GM06990 (cell line): Measurements from ENCODE around the gene KLK7.

Experiments
- DNase-seq: peaks from one replicate; pipeline ENCODE4 v3.0.0-alpha.2; 2011; ENCODE audit not compliant: insufficient read length; ENCODE audit errors: extremely low read depth
- H3K27me3 ChIP-seq: replicated peaks from 2 replicates; pipeline ENCODE4 v1.6.0; 2011; ENCODE audit warnings: low read length; ENCODE audit not compliant: control insufficient read depth, insufficient read depth
- H3K36me3 ChIP-seq: 2 replicates; pipeline ENCODE4 v1.5.1; 2011; ENCODE audit warnings: low read length; ENCODE audit not compliant: control insufficient read depth, insufficient read depth
- H3K4me3 ChIP-seq: replicated peaks from 2 replicates; pipeline ENCODE4 v1.5.1; 2011; ENCODE audit warnings: low read depth, mild to moderate bottlenecking, control low read depth, low read length
- CTCF ChIP-seq: IDR thresholded peaks from 2 replicates; pipeline ENCODE4 v1.5.1; 2011; ENCODE audit warnings: low read length, control low read depth, mild to moderate bottlenecking, inconsistent platforms; ENCODE audit not compliant: insufficient read depth, poor library complexity, severe bottlenecking

KLK7 gene

DNA sequence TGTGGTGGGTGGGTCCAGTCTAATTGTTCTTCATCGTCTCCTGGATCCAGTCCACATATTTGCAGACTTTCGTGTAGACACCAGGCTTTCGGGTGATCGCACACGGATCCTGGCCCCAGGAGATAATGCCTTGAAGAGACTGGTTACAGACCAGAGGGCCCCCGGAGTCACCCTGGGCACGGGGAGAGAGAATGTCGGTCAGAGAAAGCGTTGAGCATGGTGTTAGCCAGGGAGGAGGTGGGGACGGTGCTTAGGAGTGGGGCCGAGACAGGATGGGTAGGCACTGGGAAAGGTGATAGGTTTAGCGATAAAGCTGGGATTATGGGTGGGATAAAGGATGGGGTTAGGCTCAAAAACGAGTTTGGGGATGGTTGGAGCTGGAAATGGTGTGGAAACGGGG lies 38.8 kb upstream of the KLK7 start:
- no peak overlapping the region for H3K4me3 ChIP-seq
- H3K27me3 ChIP-seq: peaks cover 2% of the 10 kb centered on the region
- H3K36me3 ChIP-seq: no peaks in the 10 kb centered on the region
- no peak for DNase-seq
- no peak for TF ChIP-seq CTCF

GRCh38 chr19:51020988-51021651 lies 37.4 kb upstream of the KLK7 start:
- TF ChIP-seq CTCF: peak; percentile 45
- no peaks in the 10 kb centered on the region for H3K36me3 ChIP-seq
- H3K27me3 ChIP-seq: no peaks in the 10 kb centered on the region; the same call in none of the 2 replicates
- DNase-seq: no peak
- no peak overlapping the region for H3K4me3 ChIP-seq

GRCh38 chr19:51019544-51019925 lies 35.8 kb upstream of the KLK7 start, which contains the start of gene KLK10:
Gene KLK10 (minus strand): TSS chr19:51019709. CDS start chr19:51019130, 579 bp downstream.
- H3K36me3 ChIP-seq: no peaks in the 10 kb centered on the region
- no peak for TF ChIP-seq CTCF
- no peaks in the 10 kb centered on the region; the same call in none of the 2 replicates for H3K27me3 ChIP-seq
- no peak within 1 kb of the TSS for H3K4me3 ChIP-seq
- no peak for DNase-seq

DNA sequence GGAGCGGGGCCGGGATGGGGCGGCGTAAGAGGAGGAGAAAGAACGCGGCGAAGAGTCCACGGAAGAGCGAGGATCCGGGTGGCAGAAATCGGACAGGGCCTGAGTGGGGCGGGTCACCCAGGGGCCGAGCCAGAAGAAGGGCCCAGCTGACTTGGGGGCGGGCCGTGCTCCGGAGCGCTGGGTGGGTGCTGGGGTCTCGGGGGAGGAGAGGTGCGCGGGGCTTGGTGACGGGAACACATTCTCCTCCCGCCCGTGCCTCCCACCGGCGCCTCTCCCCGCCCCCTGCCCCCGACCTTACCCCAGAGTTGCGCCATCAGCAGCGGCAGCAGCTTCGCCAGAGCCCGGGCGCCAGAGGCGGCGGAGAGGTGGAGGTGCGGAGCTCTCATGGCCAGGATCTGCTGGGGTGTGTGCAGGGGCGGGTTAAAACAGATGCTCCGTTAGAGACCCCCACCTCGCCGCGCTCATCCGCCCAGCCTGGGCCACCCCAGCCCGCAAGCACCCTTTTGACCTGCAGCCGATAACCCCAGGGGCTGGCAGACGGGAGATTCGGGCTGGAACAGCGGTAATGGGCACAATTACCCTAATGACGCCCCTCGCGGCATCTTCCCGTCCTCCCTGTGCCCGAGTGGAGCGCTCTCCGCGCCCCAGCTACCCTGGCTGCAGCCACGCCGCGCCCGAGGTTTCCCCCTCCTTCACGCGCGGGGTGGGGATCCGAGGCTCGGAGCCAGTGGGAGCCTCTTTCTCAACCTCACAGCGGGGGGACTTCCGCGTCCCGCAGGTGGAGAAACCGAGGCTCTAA lies 35.2 kb upstream of the KLK7 start:
- no peak for DNase-seq
- H3K27me3 ChIP-seq: no peaks in the 10 kb centered on the region; the same call in none of the 2 replicates
- TF ChIP-seq CTCF: no peak

DNA sequence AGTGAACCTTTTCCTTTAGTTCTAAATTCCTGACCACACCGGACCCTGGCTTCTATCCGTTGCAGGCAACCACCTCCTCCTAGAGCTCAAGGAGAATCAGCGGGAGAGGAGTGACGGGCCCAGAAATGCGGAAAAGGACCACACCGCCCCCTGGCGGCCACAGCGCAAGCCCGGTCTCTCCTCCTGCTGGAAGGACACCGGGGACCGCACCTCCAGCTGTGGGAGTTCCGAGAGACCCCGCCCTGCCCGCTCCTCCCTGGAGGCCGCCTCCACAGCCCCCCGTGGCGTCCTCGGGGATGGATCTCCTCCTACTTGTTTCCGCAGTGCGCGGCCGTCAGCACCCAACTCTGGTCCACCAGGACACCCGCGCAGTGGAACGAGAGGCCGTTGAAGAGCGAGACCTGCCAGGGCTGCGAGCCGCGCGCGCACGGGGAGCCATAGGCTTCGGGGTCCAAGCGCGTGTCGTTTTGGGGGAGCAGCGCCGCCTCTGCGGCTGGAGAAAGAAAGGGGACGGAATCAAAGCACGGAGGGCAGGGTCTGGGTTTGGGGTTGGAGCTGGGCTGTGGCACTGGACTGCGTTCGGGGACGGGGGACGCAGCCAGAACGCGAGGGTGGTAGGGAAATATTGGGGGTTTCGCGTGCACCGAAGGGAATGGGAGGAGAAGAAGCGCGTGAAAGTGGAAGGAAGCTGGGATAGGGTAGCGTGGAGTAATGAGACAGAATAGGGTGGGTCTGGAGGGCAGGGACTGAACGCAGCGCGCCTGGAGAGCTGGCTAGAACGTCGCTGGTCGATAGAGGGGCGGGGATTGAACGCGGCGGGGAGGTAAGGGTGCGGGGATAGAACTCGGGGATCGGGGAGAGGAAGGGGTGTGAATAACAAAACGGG lies 33.3 kb upstream of the KLK7 start:
- H3K36me3 ChIP-seq: no peaks in the 10 kb centered on the region
- no peak overlapping the region for H3K4me3 ChIP-seq
- peak; percentile 52 for TF ChIP-seq CTCF
- no peak for DNase-seq
- no peaks in the 10 kb centered on the region; the same call in 1 of the 2 replicates for H3K27me3 ChIP-seq

More for the DNA sequence above, 35.2 kb upstream of the KLK7 start:
- Histone ChIP-seq H3K4me3 (no peak overlapping the region), H3K36me3 (no peaks in the 10 kb centered on the region)
